Measurements from ENCODE around the gene SLC22A23. TPM values are rescaled to one million over a fixed set of nuclear protein-coding genes. Genes with fewer than 3 reads are reported as not detected.

The SLC22A23 gene
- total RNA-seq, 4 donors from 2014 or later: 7.6 to 13.1 (median 9.5) TPM

GRCh38 chr6:3306848-3307247, 150.0 kb downstream of the SLC22A23 start:
- no peaks in the 10 kb centered on the region for H3K9me3 ChIP-seq
- no peak overlapping the region for H3K27ac ChIP-seq (replicated peaks in 1 of 4)
- intact Hi-C loops (cut with DNase I): no loop called here
- peaks cover 0 to 4% (median 0%) of the 10 kb centered on the region in 4 donors for H3K4me1 ChIP-seq
- no peak for DNase-seq (ENCODE audit: extremely low spot score)
- no peaks in the 10 kb centered on the region for H3K27me3 ChIP-seq
- H3K36me3 ChIP-seq: peaks cover 0 to 6% (median 3%) of the 10 kb centered on the region in 4 donors
- H3K4me3 ChIP-seq: no peak overlapping the region
- TF ChIP-seq POLR2AphosphoS5 (IDR thresholded peaks at IDR 0.05) (no peak), EP300 (IDR thresholded peaks at IDR 0.05) (no peak), POLR2A (IDR thresholded peaks at IDR 0.05; ENCODE audit: low read depth) (no peak)
- TF ChIP-seq, protein P1, sequence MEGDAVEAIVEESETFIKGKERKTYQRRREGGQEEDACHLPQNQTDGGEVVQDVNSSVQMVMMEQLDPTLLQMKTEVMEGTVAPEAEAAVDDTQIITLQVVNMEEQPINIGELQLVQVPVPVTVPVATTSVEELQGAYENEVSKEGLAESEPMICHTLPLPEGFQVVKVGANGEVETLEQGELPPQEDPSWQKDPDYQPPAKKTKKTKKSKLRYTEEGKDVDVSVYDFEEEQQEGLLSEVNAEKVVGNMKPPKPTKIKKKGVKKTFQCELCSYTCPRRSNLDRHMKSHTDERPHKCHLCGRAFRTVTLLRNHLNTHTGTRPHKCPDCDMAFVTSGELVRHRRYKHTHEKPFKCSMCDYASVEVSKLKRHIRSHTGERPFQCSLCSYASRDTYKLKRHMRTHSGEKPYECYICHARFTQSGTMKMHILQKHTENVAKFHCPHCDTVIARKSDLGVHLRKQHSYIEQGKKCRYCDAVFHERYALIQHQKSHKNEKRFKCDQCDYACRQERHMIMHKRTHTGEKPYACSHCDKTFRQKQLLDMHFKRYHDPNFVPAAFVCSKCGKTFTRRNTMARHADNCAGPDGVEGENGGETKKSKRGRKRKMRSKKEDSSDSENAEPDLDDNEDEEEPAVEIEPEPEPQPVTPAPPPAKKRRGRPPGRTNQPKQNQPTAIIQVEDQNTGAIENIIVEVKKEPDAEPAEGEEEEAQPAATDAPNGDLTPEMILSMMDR (IDR thresholded peaks at IDR 0.05): no peak
- 91% methylated on average over 10 of the region's 10 CpGs for WGBS

- WGBS: 78% methylated on average over 3 of the region's 3 CpGs
- intact Hi-C loops (cut with DNase I): no loop called here
- Histone ChIP-seq H3K36me3 (peaks cover 0 to 6% (median 3%) of the 10 kb centered on the region in 4 donors), H3K27me3 (no peaks in the 10 kb centered on the region), H3K4me3 (no peak overlapping the region), H3K27ac (replicated peaks in 1 of 4) (no peak overlapping the region), H3K9me3 (no peaks in the 10 kb centered on the region), H3K4me1 (peaks cover 0 to 3% (median 0%) of the 10 kb centered on the region in 4 donors)
- no peak for DNase-seq (ENCODE audit: extremely low spot score)
- TF ChIP-seq POLR2AphosphoS5 (IDR thresholded peaks at IDR 0.05): no peak
Measured at GRCh38 chr6:3305831-3306230, 151.0 kb downstream of the SLC22A23 start.

- peaks cover 0 to 6% (median 3%) of the 10 kb centered on the region in 4 donors for H3K36me3 ChIP-seq
- no peak overlapping the region for H3K27ac ChIP-seq (replicated peaks in 1 of 4)
- H3K9me3 ChIP-seq: no peaks in the 10 kb centered on the region
- H3K4me1 ChIP-seq: no peaks in the 10 kb centered on the region
- H3K4me3 ChIP-seq: no peak overlapping the region
- DNase-seq (ENCODE audit: extremely low spot score): no peak
- 96% methylated on average over 8 of the region's 8 CpGs for WGBS
- no peak for TF ChIP-seq POLR2A (IDR thresholded peaks at IDR 0.05; ENCODE audit: low read depth)
- no peak for TF ChIP-seq POLR2AphosphoS5 (IDR thresholded peaks at IDR 0.05)
- TF ChIP-seq EP300 (IDR thresholded peaks at IDR 0.05): no peak
- TF ChIP-seq, protein P1 (IDR thresholded peaks at IDR 0.05): no peak
- intact Hi-C loops (cut with DNase I): no loop called here
- H3K27me3 ChIP-seq: no peaks in the 10 kb centered on the region
Measured at GRCh38 chr6:3305216-3305565, 151.7 kb downstream of the SLC22A23 start.

- Histone ChIP-seq H3K4me3 (no peak overlapping the region), H3K27ac (replicated peaks in 1 of 4) (no peak overlapping the region), H3K9me3 (no peaks in the 10 kb centered on the region), H3K36me3 (peaks cover 0 to 6% (median 3%) of the 10 kb centered on the region in 4 donors), H3K27me3 (no peaks in the 10 kb centered on the region), H3K4me1 (no peaks in the 10 kb centered on the region)
- TF ChIP-seq POLR2A (IDR thresholded peaks at IDR 0.05; ENCODE audit: low read depth) (no peak), EP300 (IDR thresholded peaks at IDR 0.05) (no peak), POLR2AphosphoS5 (IDR thresholded peaks at IDR 0.05) (no peak)
- TF ChIP-seq, protein P1 (IDR thresholded peaks at IDR 0.05): no peak
- WGBS: 90% methylated on average over 16 of the region's 16 CpGs
- no peak for DNase-seq (ENCODE audit: extremely low spot score)
- intact Hi-C loops (cut with DNase I): no loop called here
Measured at GRCh38 chr6:3304500-3305215, 152.2 kb downstream of the SLC22A23 start.

- DNase-seq (ENCODE audit: extremely low spot score): no peak
- intact Hi-C loops (cut with DNase I): no loop called here
- Histone ChIP-seq H3K36me3 (peaks cover 0 to 6% (median 3%) of the 10 kb centered on the region in 4 donors), H3K4me3 (no peak overlapping the region), H3K9me3 (no peaks in the 10 kb centered on the region), H3K27me3 (no peaks in the 10 kb centered on the region), H3K27ac (replicated peaks in 1 of 4) (no peak overlapping the region), H3K4me1 (no peaks in the 10 kb centered on the region)
- WGBS: 95% methylated on average over 3 of the region's 3 CpGs
- TF ChIP-seq EP300 (IDR thresholded peaks at IDR 0.05) (no peak), POLR2A (IDR thresholded peaks at IDR 0.05; ENCODE audit: low read depth) (no peak), POLR2AphosphoS5 (IDR thresholded peaks at IDR 0.05) (no peak)
- TF ChIP-seq, protein P1 (IDR thresholded peaks at IDR 0.05): no peak
Measured at GRCh38 chr6:3303795-3304411, 152.9 kb downstream of the SLC22A23 start.

Data from esophagus muscularis mucosa (tissue), 4 donors.